BJ (cell line): Measurements from ENCODE around the gene SKIDA1. TPM values are rescaled to one million over a fixed set of nuclear protein-coding genes. Genes with fewer than 3 reads are reported as not detected.

ENCODE experiments used
- CTCF ChIA-PET: fragments of 350-600 bp; formaldehyde crosslinking; extraction: SDS; loops from one replicate; lab custom pipeline; 2021; ENCODE audit warnings: antibody characterized with exemption, inconsistent platforms; lab: Yijun Ruan, JAX
- POLR2A ChIA-PET: fragments of 300-600 bp; sonication (Branson Sonifier 250); formaldehyde crosslinking; extraction: SDS; loops from one replicate; lab custom pipeline; 2021; ENCODE audit warnings: antibody characterized with exemption; lab: Charles Lee
- DNase-seq: peaks from one replicate; pipeline ENCODE4 v3.0.0-alpha.2; 2011; ENCODE audit warnings: low read depth
- H3K27me3 ChIP-seq: 2 replicates; pipeline ENCODE4 v1.6.0; 2011; ENCODE audit warnings: low read length; ENCODE audit not compliant: control insufficient read depth, insufficient read depth
- H3K36me3 ChIP-seq: 2 replicates; pipeline ENCODE4 v1.5.1; 2011; ENCODE audit warnings: low read length; ENCODE audit not compliant: control insufficient read depth, insufficient read depth
- H3K4me3 ChIP-seq: 2 replicates; pipeline ENCODE4 v1.5.1; 2011; ENCODE audit warnings: low read depth, mild to moderate bottlenecking, control low read depth, low read length
- CTCF ChIP-seq: IDR thresholded peaks from 2 replicates; pipeline ENCODE4 v1.5.1; 2011; ENCODE audit warnings: low read depth, mild to moderate bottlenecking, control low read depth, inconsistent platforms, low read length, moderate library complexity; ENCODE audit not compliant: insufficient read depth
- polyA plus RNA-seq: library from polyadenylated mRNA; depleted of rRNA; stranded (reverse); fragments of >200 nt; gene quantifications from 2 replicates; pipeline ENCODE4 v1.2.3, GENCODE V29; 2011

Gene SKIDA1
- polyA plus RNA-seq, 1 experiment, result 0.27 TPM

- Histone ChIP-seq H3K27me3 (no peaks in the 10 kb centered on the region; the same call in 1 of the 2 replicates), H3K4me3 (no peak overlapping the region), H3K36me3 (no peaks in the 10 kb centered on the region)
- TF ChIP-seq CTCF, result no peak
- DNase-seq, result no peak
- ChIA-PET POLR2A (no interaction called here), CTCF (interaction anchor here (1.5 kb wide), 1 partner anchor 229 kb away, joined by 3 read pairs; no protein-coding TSS in a partner anchor)
Observed at GRCh38 chr10:21502348-21502740, 23.1 kb downstream of the SKIDA1 start.

GRCh38 chr10:21501731-21502347, 23.6 kb downstream of the SKIDA1 start:
- no peaks in the 10 kb centered on the region for H3K36me3 ChIP-seq
- ChIA-PET CTCF (no interaction called here), POLR2A (no interaction called here)
- no peak overlapping the region for H3K4me3 ChIP-seq
- H3K27me3 ChIP-seq, result no peaks in the 10 kb centered on the region; the same call in 1 of the 2 replicates
- TF ChIP-seq CTCF, result no peak
- no peak for DNase-seq

- POLR2A ChIA-PET, result no interaction called here
- CTCF ChIA-PET, result interaction anchor here (1.0 kb wide), 1 partner anchor 231 kb away, joined by 5 read pairs; no protein-coding TSS in a partner anchor
- TF ChIP-seq CTCF, result no peak
- Histone ChIP-seq H3K27me3 (no peaks in the 10 kb centered on the region; the same call in 1 of the 2 replicates), H3K36me3 (no peaks in the 10 kb centered on the region), H3K4me3 (no peak overlapping the region)
- DNase-seq, result no peak
Observed at GRCh38 chr10:21501091-21501490, 24.4 kb downstream of the SKIDA1 start.

- H3K36me3 ChIP-seq, result no peaks in the 10 kb centered on the region
- H3K27me3 ChIP-seq, result no peaks in the 10 kb centered on the region; the same call in 1 of the 2 replicates
- no peak for DNase-seq
- no peak for TF ChIP-seq CTCF
- ChIA-PET CTCF (interaction anchor here (1.0 kb wide), 1 partner anchor 231 kb away, joined by 5 read pairs; no protein-coding TSS in a partner anchor), POLR2A (no interaction called here)
- H3K4me3 ChIP-seq, result no peak overlapping the region
Observed at GRCh38 chr10:21500578-21500910, 24.9 kb downstream of the SKIDA1 start.

- H3K36me3 ChIP-seq, result no peaks in the 10 kb centered on the region
- POLR2A ChIA-PET, result no interaction called here
- H3K27me3 ChIP-seq, result no peaks in the 10 kb centered on the region; the same call in 1 of the 2 replicates
- H3K4me3 ChIP-seq, result no peak overlapping the region
- no peak for DNase-seq
- no peak for TF ChIP-seq CTCF
- CTCF ChIA-PET, result interaction anchor here (1.0 kb wide), 1 partner anchor 232 kb away, joined by 5 read pairs; no protein-coding TSS in a partner anchor
Observed at GRCh38 chr10:21499701-21500577, 25.5 kb downstream of the SKIDA1 start.
